Endothelial cell of umbilical vein (primary cell): Measurements from ENCODE around the gene ADARB1. TPM values are rescaled to one million over a fixed set of nuclear protein-coding genes. Genes with fewer than 3 reads are reported as not detected.

Source experiments
- BruUV-seq: library from RNA; stranded (reverse); fragments of 400-500 nt; replicated peaks from 2 replicates; lab custom pipeline; 2021; lab: Mats Ljungman, UMichigan
- CTCF ChIA-PET: fragments of 300-600, 350-600 bp; sonication (Branson Sonifier 250); formaldehyde crosslinking; loops from one replicate; lab custom pipeline; 2021; ENCODE audit warnings: antibody characterized with exemption, inconsistent platforms; lab: Charles Lee
- POLR2A ChIA-PET: fragments of 300-600, 350-600 bp; sonication (Branson Sonifier 250); formaldehyde crosslinking; loops from one replicate; lab custom pipeline; 2021; ENCODE audit warnings: antibody characterized with exemption, inconsistent platforms; lab: Charles Lee
- DNase-seq: peaks from one replicate; pipeline ENCODE4 v3.0.0-alpha.2; 2011; ENCODE audit warnings: low read depth, low spot score
- FAIRE-seq: peaks from 2 replicates; lab custom pipeline; 2011; peaks lifted over from hg19 to GRCh38; lab: Jason Lieb, UNC
- H2AFZ ChIP-seq: 2 replicates; pipeline ENCODE4 v1.6.0; 2012; ENCODE audit warnings: low read depth, low read length, control low read depth, inconsistent platforms
- H3K27ac ChIP-seq: 2 replicates; pipeline ENCODE4 v1.5.1; 2011; ENCODE audit warnings: low read depth, mild to moderate bottlenecking, control low read depth, low read length, moderate library complexity; ENCODE audit not compliant: insufficient read depth
- H3K27me3 ChIP-seq, 2 experiments: 2 replicates each; pipeline versions ENCODE4 v1.6.0 to v1.6.1; 2011; ENCODE audit warnings: low read length in 2 of 2, mixed read lengths in 1 of 2; ENCODE audit not compliant: control insufficient read depth in 2 of 2, insufficient read depth in 2 of 2
- H3K36me3 ChIP-seq, 2 experiments: 2 replicates in 1 of 2; 3 replicates in 1 of 2; pipeline ENCODE4 v1.5.1; 2011; ENCODE audit warnings: low read length in 2 of 2, mild to moderate bottlenecking in 1 of 2, moderate library complexity in 1 of 2; ENCODE audit not compliant: control insufficient read depth in 2 of 2, insufficient read depth in 2 of 2; ENCODE audit errors: extremely low read depth in 1 of 2
- H3K4me1 ChIP-seq: 3 replicates; pipeline ENCODE4 v1.5.1; 2011; ENCODE audit warnings: mild to moderate bottlenecking, low read length; ENCODE audit not compliant: control insufficient read depth, insufficient read depth; ENCODE audit errors: extremely low read depth
- H3K4me2 ChIP-seq: 2 replicates; pipeline ENCODE4 v1.6.1; 2011; ENCODE audit warnings: low read length, control low read depth, mixed read lengths; ENCODE audit not compliant: insufficient read depth
- H3K4me3 ChIP-seq, 3 experiments: fragments of 200-600 bp in 1 of 3; sonication (generic), shearing (Covaris generic) in 1 of 3; replicated peaks in 1 of 3; 2 replicates each; pipeline ENCODE4 v1.5.1; 2011 to 2016; ENCODE audit warnings: control low read depth in 3 of 3, low read length in 3 of 3, mild to moderate bottlenecking in 2 of 3, inconsistent platforms in 1 of 3, low read depth in 1 of 3, moderate library complexity in 1 of 3; ENCODE audit not compliant: insufficient read depth in 1 of 3
- H3K79me2 ChIP-seq: 2 replicates; pipeline ENCODE4 v1.6.0; 2012; ENCODE audit warnings: low read length, inconsistent platforms; ENCODE audit not compliant: control insufficient read depth, insufficient read depth
- H3K9ac ChIP-seq: replicated peaks from 2 replicates; pipeline ENCODE3; 2011; ENCODE audit warnings: low read length, control low read depth; ENCODE audit not compliant: insufficient read depth; ENCODE audit errors: extremely low read depth
- H3K9me1 ChIP-seq: replicated peaks from 3 replicates; pipeline ENCODE4 v1.6.0; 2011; ENCODE audit warnings: mild to moderate bottlenecking, low read length; ENCODE audit not compliant: control insufficient read depth, insufficient read depth; ENCODE audit errors: extremely low read depth
- H3K9me3 ChIP-seq: replicated peaks from 2 replicates; pipeline ENCODE4 v1.5.1; 2012; ENCODE audit warnings: low read length, inconsistent platforms; ENCODE audit not compliant: control insufficient read depth, insufficient read depth
- H4K20me1 ChIP-seq: replicated peaks from 2 replicates; pipeline ENCODE3; 2011; ENCODE audit warnings: mild to moderate bottlenecking, low read length; ENCODE audit not compliant: control insufficient read depth, insufficient read depth; ENCODE audit errors: extremely low read depth
- CTCF ChIP-seq, 2 donors: IDR thresholded peaks; 1 replicate in 1 of 2; 2 replicates in 1 of 2; pipeline ENCODE4 v1.5.1; 2011; ENCODE audit warnings: low read length in 2 of 2, mild to moderate bottlenecking in 2 of 2, moderate library complexity in 2 of 2, control low read depth in 1 of 2, inconsistent platforms in 1 of 2, low read depth in 1 of 2; ENCODE audit not compliant: insufficient read depth in 1 of 2; ENCODE audit errors: extremely low read depth in 1 of 2
- EZH2 ChIP-seq: IDR thresholded peaks from 2 replicates; pipeline ENCODE4 v1.6.1; 2012; ENCODE audit warnings: borderline replicate concordance, low read depth, mild to moderate bottlenecking, moderate library complexity, low read length, inconsistent platforms; ENCODE audit not compliant: severe bottlenecking
- FOS ChIP-seq: IDR thresholded peaks from 2 replicates; pipeline ENCODE4 v1.6.1; 2011; ENCODE audit warnings: mild to moderate bottlenecking, low read length, moderate library complexity, borderline replicate concordance; ENCODE audit not compliant: insufficient read depth
- GATA2 ChIP-seq: IDR thresholded peaks from 2 replicates; pipeline ENCODE4 v1.7.0; 2011; ENCODE audit warnings: low read depth, mild to moderate bottlenecking, moderate library complexity, mixed read lengths, low read length; ENCODE audit not compliant: insufficient read length, insufficient read depth
- JUN ChIP-seq: IDR thresholded peaks from 2 replicates; pipeline ENCODE4 v1.6.1; 2011; ENCODE audit warnings: borderline replicate concordance, low read depth; ENCODE audit not compliant: insufficient read length, insufficient read depth
- MAX ChIP-seq: IDR thresholded peaks from 2 replicates; pipeline ENCODE4 v1.6.1; 2011; ENCODE audit not compliant: insufficient read depth, insufficient read length
- MYC ChIP-seq: IDR thresholded peaks from one replicate; pipeline ENCODE4 v1.6.1; 2011; ENCODE audit warnings: mild to moderate bottlenecking, low read depth, low read length
- POLR2A ChIP-seq: IDR thresholded peaks from 2 replicates; pipeline ENCODE4 v1.6.1; 2012; ENCODE audit warnings: low read depth, mild to moderate bottlenecking, control low read depth, low read length
- POLR2AphosphoS5 ChIP-seq: IDR thresholded peaks from 2 replicates; pipeline ENCODE4 v1.6.1; 2012; ENCODE audit warnings: low read depth, mild to moderate bottlenecking, control low read depth, low read length, moderate library complexity; ENCODE audit not compliant: insufficient read depth
- dilution Hi-C: fragments of 300-500 bp; cut with MboI; formaldehyde crosslinking; loops from one replicate; pipeline ENCODE4 v1.15.0; 2019; ENCODE audit warnings: low sequenced_read_pairs; ENCODE audit not compliant: extremely low pct_ligation_motif_present
- intact Hi-C: fragments of 100-400 bp; cut with micrococcal nuclease; formaldehyde crosslinking; loops from one replicate; pipeline ENCODE4 v1.10.0; 2022
- polyA plus RNA-seq, 4 experiments: library from polyadenylated mRNA; depleted of rRNA in 3 of 4; stranded (reverse) in 3 of 4; unstranded in 1 of 4; fragments of >200 nt; gene quantifications; 2 replicates each; pipeline versions ENCODE4 v1.2.1 to v1.2.3, GENCODE V29; 2011 to 2012; ENCODE audit warnings: missing spikeins in 1 of 4
- total RNA-seq: library from RNA; stranded (reverse); gene quantifications from 2 replicates; pipeline ENCODE4 v1.2.3, GENCODE V29; 2021

The ADARB1 gene
- total and polyA plus RNA-seq, 2 donors (not counting 3 experiments of a cell fraction or from before 2014, with no cell fraction given): 32.5 to 54.3 TPM

- Histone ChIP-seq H3K79me2 (no peaks in the 10 kb centered on the region), H3K9me1 (no peaks in the 10 kb centered on the region), H3K9me3 (no peaks in the 10 kb centered on the region), H3K36me3 (peaks cover 4 to 34% of the 10 kb centered on the region in 2 experiments), H3K4me3 (no peak overlapping the region), H3K27me3 (no peaks in the 10 kb centered on the region), H3K9ac (no peak overlapping the region), H3K4me2 (no peak overlapping the region), H4K20me1 (no peaks in the 10 kb centered on the region), H3K4me1 (no peaks in the 10 kb centered on the region), H3K27ac (no peak overlapping the region), H2AFZ (no peak overlapping the region)
- no TSS peak for BruUV-seq
- DNase-seq (no peak), FAIRE-seq (no peak)
- ChIA-PET CTCF (interaction anchor here (1.0 to 1.9 kb wide), 3 partner anchors 8 to 14 kb away, joined by 3 to 6 read pairs (median 4); no protein-coding TSS in a partner anchor), POLR2A (no interaction called here)
- TF ChIP-seq MYC: no peak
- TF ChIP-seq FOS: no peak
- no peak for TF ChIP-seq POLR2AphosphoS5
- TF ChIP-seq CTCF (IDR thresholded peaks at IDR 0.05; ENCODE audit: extremely low read depth in 1 of 2, insufficient read depth in 1 of 2, low read depth in 1 of 2, low read length in 2 of 2): no peak
- TF ChIP-seq JUN: no peak
- no peak for TF ChIP-seq POLR2A
- intact Hi-C loops: no loop called here
- dilution Hi-C loops: no loop called here
Measured at GRCh38 chr21:45262616-45263015, 188.2 kb downstream of the ADARB1 start.

- no peak overlapping the region for H2AFZ ChIP-seq
Measured at GRCh38 chr21:45263534-45263933, 189.2 kb downstream of the ADARB1 start.

More at GRCh38 chr21:45263534-45263933, 189.2 kb downstream of the ADARB1 start:
- Histone ChIP-seq H3K27me3 (no peaks in the 10 kb centered on the region), H3K4me2 (no peak overlapping the region), H4K20me1 (no peaks in the 10 kb centered on the region), H3K36me3 (peaks cover 5 to 37% of the 10 kb centered on the region in 2 experiments), H3K4me1 (no peaks in the 10 kb centered on the region), H3K9me3 (no peaks in the 10 kb centered on the region), H3K9ac (no peak overlapping the region), H3K79me2 (no peaks in the 10 kb centered on the region), H3K9me1 (no peaks in the 10 kb centered on the region), H3K4me3 (no peak overlapping the region), H3K27ac (no peak overlapping the region)
- intact Hi-C loops (no loop called here), dilution Hi-C loops (no loop called here)
- TF ChIP-seq POLR2A (no peak), MAX (no peak), CTCF (IDR thresholded peaks at IDR 0.05; ENCODE audit: extremely low read depth in 1 of 2, insufficient read depth in 1 of 2, low read depth in 1 of 2, low read length in 2 of 2) (no peak), EZH2 (no peak), MYC (no peak), POLR2AphosphoS5 (no peak), JUN (no peak), GATA2 (no peak), FOS (no peak)
- DNase-seq (no peak), FAIRE-seq (no peak)
- BruUV-seq: no TSS peak
- CTCF ChIA-PET: interaction anchor here (1.6 to 2.3 kb wide), 2 partner anchors 123 to 127 kb away, joined by 3 to 12 read pairs; no protein-coding TSS in a partner anchor
- POLR2A ChIA-PET: no interaction called here
